ENCODE measurements around the gene ZFAND2B. TPM values are rescaled to one million over a fixed set of nuclear protein-coding genes. Genes with fewer than 3 reads are reported as not detected.
A peak's percentile ranks its signal among the peaks of the same experiment; 100 is the strongest.

The ZFAND2B gene
- polyA plus RNA-seq, 1 of the 3 experiments (the other 2 are of a cell fraction), result 39.9 TPM

- peak; percentile 67 for DNase-seq
- Histone ChIP-seq H3K4me2 (peak overlapping the region; percentile 96), H2AFZ (ENCODE audit: low read depth) (peak overlapping the region; percentile 91), H3K9ac (peak overlapping the region; percentile 77), H3K27me3 (ENCODE audit: insufficient read depth) (no peaks in the 10 kb centered on the region), H4K20me1 (ENCODE audit: insufficient read depth) (peaks cover 10% of the 10 kb centered on the region), H3K36me3 (replicated peaks in 1 of 2; ENCODE audit: control insufficient read depth in 1 of 2, insufficient read depth in 2 of 2, low read length in 1 of 2) (peaks cover 25 to 50% of the 10 kb centered on the region in 2 experiments), H3K4me3 (ENCODE audit: low read depth in 2 of 2, low read length in 1 of 2) (peak overlapping the region; percentile 80 to 89), H3K79me2 (ENCODE audit: insufficient read depth) (peaks cover 38% of the 10 kb centered on the region), H3K9me2 (no peaks in the 10 kb centered on the region), H3K4me1 (ENCODE audit: control insufficient read depth in 1 of 2, insufficient read depth in 2 of 2, low read depth in 1 of 2, low read length in 1 of 2) (peaks cover 0 to 17% of the 10 kb centered on the region in 2 experiments; a peak in 2 of 4 replicates), H3K27ac (ENCODE audit: low read depth in 2 of 2, low read length in 1 of 2) (peak overlapping the region; percentile 95 to 97), H3K9me3 (no peaks in the 10 kb centered on the region), H3F3A (replicated peaks; ENCODE audit: insufficient read depth) (peaks cover 10% of the 10 kb centered on the region)
- no peak for TF ChIP-seq EZH2phosphoT487 (IDR thresholded peaks at IDR 0.05; ENCODE audit: borderline replicate concordance, low read depth)
- 0 out of 4 replicates have a peak, but pooled peaks of 1 of the 2 experiments have one; percentile 3 for TF ChIP-seq EP300 (IDR thresholded peaks at IDR 0.05; ENCODE audit: borderline replicate concordance in 1 of 2, low read depth in 1 of 2, low read length in 1 of 2)
- peak; percentile 34 for TF ChIP-seq CTCF (IDR thresholded peaks at IDR 0.05)
- TF ChIP-seq REST (IDR thresholded peaks at IDR 0.05; ENCODE audit: low read depth, low read length), result peak; percentile 55; the same call in 1 of the 2 replicates
- WGBS (ENCODE audit: low lambda C conversion rate), result 5% methylated on average over 24 of the region's 45 CpGs
- ChIA-PET CTCF (interaction anchor here (0.6 to 8.7 kb wide), 21 partner anchors 10 to 373 kb away, joined by 3 to 104 read pairs (median 4); partner anchors contain the start of genes DNAJB2, GLB1L, NHEJ1 and STK16), POLR2A (interaction anchor here (0.6 to 2.3 kb wide), 15 partner anchors 11 to 306 kb away, joined by 3 to 13 read pairs (median 4); partner anchors contain the start of genes ABCB6, ANKZF1, ATG9A and DNAJB2)
Measured at GRCh38 chr2:219175928-219176817, 30.4 kb upstream of the ZFAND2B start.

Measured in SK-N-SH (cell line).